ENCODE results near the gene ATG7.
"Not testable (repeated sequence)": the region's sequence is repeated elsewhere in the genome, so short reads cannot be mapped to it uniquely, and the experiment has no call there.

The ATG7 gene

DNA sequence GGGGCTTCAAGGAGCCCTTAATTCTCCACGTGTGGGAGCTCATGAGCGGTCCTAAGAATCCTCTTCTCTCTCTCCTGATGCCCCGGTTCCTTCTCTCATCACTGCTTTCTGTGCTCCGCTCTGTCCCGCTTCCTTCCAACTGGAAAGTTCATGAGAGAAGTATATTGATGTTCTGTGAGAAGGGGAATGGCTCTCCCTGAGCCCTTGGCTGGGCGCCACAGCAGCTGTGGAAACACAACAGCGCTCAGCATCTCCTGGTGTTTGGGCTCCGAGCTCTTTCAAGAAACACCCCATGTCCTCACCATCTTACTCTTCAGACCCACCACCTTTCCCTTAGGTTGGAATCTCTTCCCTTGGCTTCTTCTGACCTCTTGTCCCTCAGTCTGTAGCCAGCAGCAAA is 209.8 kb downstream of the ATG7 start:
- no peak for DNase-seq (ENCODE audit: low spot score)
- TF ChIP-seq, protein P1, sequence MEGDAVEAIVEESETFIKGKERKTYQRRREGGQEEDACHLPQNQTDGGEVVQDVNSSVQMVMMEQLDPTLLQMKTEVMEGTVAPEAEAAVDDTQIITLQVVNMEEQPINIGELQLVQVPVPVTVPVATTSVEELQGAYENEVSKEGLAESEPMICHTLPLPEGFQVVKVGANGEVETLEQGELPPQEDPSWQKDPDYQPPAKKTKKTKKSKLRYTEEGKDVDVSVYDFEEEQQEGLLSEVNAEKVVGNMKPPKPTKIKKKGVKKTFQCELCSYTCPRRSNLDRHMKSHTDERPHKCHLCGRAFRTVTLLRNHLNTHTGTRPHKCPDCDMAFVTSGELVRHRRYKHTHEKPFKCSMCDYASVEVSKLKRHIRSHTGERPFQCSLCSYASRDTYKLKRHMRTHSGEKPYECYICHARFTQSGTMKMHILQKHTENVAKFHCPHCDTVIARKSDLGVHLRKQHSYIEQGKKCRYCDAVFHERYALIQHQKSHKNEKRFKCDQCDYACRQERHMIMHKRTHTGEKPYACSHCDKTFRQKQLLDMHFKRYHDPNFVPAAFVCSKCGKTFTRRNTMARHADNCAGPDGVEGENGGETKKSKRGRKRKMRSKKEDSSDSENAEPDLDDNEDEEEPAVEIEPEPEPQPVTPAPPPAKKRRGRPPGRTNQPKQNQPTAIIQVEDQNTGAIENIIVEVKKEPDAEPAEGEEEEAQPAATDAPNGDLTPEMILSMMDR (IDR thresholded peaks at IDR 0.05; ENCODE audit: extremely low read depth, insufficient read depth, missing control alignments), result no peak
- in situ Hi-C loops (cut with MboI; ENCODE audit: low pct_unique_long_range_greater_than_20kb, low sequenced_read_pairs, unreplicated experiment), result no loop called here

DNA sequence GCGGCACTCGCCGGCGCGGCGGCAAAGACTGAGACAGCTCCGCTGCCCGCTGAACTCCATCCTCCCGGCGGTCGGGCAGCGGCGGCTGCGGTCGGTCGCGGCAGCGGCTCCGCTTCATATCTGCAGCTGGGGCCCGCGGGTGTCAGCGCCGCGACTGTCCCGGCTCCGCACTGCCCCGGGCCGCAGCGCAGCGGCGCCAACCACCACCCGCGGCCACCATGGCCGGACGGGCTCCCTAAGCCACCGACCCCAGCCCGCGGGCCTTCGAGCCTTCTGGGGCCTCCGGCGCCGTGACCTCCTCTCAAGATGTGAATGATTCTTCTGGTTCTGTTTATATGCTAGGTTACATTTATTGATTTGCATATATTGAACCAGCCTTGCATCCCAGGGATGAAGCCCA is 216.2 kb downstream of the ATG7 start:
- DNase-seq (ENCODE audit: low spot score); in situ Hi-C loops (cut with MboI; ENCODE audit: low pct_unique_long_range_greater_than_20kb, low sequenced_read_pairs, unreplicated experiment): not testable (repeated sequence)

DNA sequence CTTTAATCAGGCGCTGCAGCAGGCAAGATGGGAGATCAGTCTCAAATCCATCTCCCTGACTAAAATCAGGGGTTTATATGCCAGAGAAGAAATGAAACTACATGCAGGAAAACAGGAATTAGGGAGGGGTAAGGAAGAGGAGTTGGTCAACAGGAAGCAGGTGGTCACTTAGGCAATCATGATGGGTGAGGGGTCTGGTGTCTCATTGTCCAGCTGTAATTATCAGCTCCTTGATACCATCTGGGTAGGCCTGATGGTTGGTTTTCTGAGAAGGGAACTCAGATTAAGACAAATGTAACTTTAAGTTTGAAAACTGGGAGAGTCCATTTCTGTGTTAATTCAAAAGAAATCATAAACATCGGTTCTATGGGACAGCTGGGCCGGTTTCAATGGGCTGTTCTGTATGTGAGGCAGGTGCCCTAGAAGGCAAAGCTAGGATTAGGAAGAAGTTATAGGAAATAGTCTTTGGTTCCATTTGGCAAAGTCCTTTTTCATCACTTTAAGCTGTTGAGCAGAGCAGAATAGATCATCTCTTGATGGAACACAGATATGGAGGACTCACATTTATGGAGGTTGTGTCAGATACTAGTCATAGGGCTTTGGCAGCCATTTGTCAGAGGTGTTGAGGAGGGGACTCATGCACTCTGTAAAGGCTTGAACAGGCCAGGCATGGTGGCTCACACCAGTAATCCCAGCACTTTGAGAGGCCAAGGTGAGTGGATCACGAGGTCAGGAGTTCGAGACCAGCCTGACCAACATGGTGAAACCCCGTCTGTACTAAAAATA is 222.1 kb downstream of the ATG7 start:
- no peak for DNase-seq (ENCODE audit: low spot score)
- TF ChIP-seq, protein P1 (IDR thresholded peaks at IDR 0.05; ENCODE audit: extremely low read depth, insufficient read depth, missing control alignments), result no peak
- in situ Hi-C loops (cut with MboI; ENCODE audit: low pct_unique_long_range_greater_than_20kb, low sequenced_read_pairs, unreplicated experiment), result no loop called here

DNA sequence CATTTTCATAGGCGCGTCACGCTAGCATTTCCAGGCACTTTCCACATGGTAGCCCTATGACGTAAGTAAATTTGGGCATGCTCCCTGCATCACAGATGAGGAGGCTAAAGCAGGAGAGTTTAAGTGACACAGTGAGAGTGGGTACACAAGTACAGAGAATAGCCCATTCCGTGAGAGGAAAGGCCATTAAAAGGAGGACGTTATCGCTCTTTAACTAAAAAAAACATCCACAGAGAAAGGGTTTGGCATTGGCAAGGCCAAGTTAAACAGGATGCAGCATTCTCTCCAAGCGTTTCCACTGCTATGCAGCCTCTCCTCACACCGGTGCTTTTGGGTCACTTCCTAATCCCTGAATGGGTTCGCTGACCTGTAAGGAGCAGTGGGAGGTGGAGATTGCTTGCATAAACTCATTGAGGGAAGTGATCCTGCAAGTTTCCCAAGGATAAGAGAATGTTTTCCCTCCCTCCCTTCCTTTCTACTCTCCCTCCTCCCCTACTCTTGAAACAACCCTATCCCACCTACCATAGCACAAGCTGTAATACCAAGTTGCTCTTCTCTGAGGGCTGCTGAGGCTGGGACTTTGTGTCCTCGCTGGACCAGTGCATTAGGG is 223.9 kb downstream of the ATG7 start:
- TF ChIP-seq, protein P1 (IDR thresholded peaks at IDR 0.05; ENCODE audit: extremely low read depth, insufficient read depth, missing control alignments), result no peak
- DNase-seq (ENCODE audit: low spot score), result no peak
- in situ Hi-C loops (cut with MboI; ENCODE audit: low pct_unique_long_range_greater_than_20kb, low sequenced_read_pairs, unreplicated experiment), result no loop called here

DNA sequence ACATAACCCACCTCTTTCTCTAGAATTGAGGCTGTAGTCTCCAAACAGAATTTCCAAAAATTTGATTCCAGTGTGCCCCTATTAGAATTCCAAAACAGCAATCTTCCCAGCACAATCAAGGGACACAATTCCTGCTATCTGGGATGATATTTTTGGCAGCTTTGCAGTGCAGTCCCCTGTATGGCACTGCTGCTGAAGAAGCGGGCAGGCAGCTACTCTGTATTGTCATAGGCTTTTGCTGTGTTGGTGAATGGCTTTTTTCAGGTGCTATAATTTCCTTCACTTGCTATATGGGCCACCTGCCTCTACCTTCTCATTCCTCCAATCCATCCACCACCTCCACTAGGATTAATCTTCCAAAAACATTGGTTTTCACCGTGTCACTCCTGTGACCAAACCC is 226.0 kb downstream of the ATG7 start:
- TF ChIP-seq, protein P1 (IDR thresholded peaks at IDR 0.05; ENCODE audit: extremely low read depth, insufficient read depth, missing control alignments), result no peak
- DNase-seq (ENCODE audit: low spot score), result no peak
- in situ Hi-C loops (cut with MboI; ENCODE audit: low pct_unique_long_range_greater_than_20kb, low sequenced_read_pairs, unreplicated experiment), result no loop called here

DNA sequence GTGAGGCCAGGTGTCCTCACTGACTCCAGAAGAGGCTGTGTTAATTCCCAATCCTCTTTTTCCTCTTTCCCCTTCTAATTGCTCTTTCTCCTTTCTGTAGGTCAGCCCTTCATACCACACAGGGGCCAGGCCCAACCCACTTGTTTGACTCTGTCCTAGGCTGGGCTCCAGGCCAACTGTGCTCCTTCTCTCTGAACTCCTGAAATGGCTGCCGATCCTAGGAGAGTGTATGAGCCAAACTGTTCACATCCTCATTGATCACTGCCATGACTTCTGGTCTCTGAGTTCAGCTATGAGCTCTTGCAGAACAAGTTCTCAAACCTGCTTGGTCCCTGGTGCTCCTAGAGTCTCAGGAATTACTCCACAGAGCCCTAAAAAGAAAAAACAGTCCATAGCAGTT is 226.4 kb downstream of the ATG7 start:
- TF ChIP-seq, protein P1 (IDR thresholded peaks at IDR 0.05; ENCODE audit: extremely low read depth, insufficient read depth, missing control alignments), result no peak
- in situ Hi-C loops (cut with MboI; ENCODE audit: low pct_unique_long_range_greater_than_20kb, low sequenced_read_pairs, unreplicated experiment), result no loop called here
- DNase-seq (ENCODE audit: low spot score), result no peak

DNA sequence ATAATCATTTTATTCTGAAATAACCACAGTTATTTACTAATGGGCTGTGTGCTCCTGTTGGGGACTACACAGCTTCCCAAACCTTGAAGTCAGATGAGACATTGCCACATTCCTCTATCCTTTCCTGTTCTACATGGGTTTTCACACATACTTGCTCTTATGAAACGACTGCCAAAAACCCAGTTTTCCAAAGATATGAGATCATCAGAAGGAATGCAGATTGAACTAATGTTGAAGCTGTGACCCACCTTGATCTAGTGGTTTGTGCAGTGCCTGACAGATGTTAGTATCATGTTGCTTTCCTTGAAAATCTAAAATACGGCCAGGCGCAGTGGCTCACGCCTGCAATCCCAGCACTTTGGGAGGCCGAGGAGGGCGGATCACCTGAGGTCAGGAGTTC is 226.9 kb downstream of the ATG7 start:
- no peak for DNase-seq (ENCODE audit: low spot score)
- in situ Hi-C loops (cut with MboI; ENCODE audit: low pct_unique_long_range_greater_than_20kb, low sequenced_read_pairs, unreplicated experiment), result no loop called here
- TF ChIP-seq, protein P1 (IDR thresholded peaks at IDR 0.05; ENCODE audit: extremely low read depth, insufficient read depth, missing control alignments), result no peak

DNA sequence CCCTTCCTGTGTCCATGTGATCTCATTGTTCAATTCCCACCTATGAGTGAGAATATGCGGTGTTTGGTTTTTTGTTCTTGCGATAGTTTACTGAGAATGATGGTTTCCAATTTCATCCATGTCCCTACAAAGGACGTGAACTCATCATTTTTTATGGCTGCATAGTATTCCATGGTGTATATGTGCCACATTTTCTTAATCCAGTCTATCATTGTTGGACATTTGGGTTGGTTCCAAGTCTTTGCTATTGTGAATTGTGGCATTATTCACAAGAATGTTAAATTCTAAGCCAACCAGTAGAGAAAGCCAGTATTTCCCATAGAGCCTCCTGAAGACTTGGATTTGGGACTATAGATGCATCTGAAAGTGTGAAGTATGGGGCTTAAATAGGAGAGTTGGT is 230.2 kb downstream of the ATG7 start:
- DNase-seq (ENCODE audit: low spot score); in situ Hi-C loops (cut with MboI; ENCODE audit: low pct_unique_long_range_greater_than_20kb, low sequenced_read_pairs, unreplicated experiment): not testable (repeated sequence)
